SK-N-MC (cell line): Measurements from ENCODE around the gene SLC6A9.

Experiments
- EZH2 ChIP-seq: fragments of 200-600 bp; sonication (generic); IDR thresholded peaks from one replicate; pipeline ENCODE4 v1.6.1; 2017; ENCODE audit warnings: antibody characterized with exemption
- FOXP2 ChIP-seq: optimal IDR thresholded peaks from 2 replicates; pipeline ENCODE3; 2011; ENCODE audit warnings: mild to moderate bottlenecking, moderate library complexity; ENCODE audit not compliant: insufficient read depth; ENCODE audit errors: extremely low read length, control extremely low read depth
- POLR2AphosphoS5 ChIP-seq: IDR thresholded peaks from 2 replicates; pipeline ENCODE4 v1.6.1; 2012; ENCODE audit warnings: mild to moderate bottlenecking, low read depth, low read length, borderline replicate concordance

DNA sequence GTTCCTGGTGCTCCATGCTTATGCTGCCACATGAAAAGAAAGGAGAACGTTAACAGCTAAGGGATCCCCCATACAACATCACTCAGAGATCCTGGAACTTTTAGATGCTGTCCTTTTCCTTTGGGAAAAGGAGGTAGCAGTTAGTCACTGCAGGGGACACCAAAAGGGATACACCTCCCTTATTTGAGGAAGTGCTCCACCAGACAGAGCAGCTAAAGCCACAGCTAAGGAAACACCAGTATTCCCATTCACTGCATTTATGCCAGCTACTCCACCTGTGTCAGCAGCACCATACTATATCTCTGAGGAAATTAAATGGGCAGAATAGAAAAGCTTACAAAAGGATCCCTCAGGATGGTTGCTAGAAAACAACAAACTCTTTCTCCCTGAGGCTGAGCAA lies 26.0 kb upstream of the SLC6A9 start:
- no peak for TF ChIP-seq POLR2AphosphoS5
- TF ChIP-seq EZH2: no peak
- no peak for TF ChIP-seq FOXP2
